Islet precursor cell (in vitro differentiated cells): Measurements from ENCODE around the gene MBOAT2.

ENCODE experiments used
- DNase-seq: peaks from one replicate; pipeline ENCODE4 v3.0.0-alpha.2; 2018

Gene MBOAT2

DNA sequence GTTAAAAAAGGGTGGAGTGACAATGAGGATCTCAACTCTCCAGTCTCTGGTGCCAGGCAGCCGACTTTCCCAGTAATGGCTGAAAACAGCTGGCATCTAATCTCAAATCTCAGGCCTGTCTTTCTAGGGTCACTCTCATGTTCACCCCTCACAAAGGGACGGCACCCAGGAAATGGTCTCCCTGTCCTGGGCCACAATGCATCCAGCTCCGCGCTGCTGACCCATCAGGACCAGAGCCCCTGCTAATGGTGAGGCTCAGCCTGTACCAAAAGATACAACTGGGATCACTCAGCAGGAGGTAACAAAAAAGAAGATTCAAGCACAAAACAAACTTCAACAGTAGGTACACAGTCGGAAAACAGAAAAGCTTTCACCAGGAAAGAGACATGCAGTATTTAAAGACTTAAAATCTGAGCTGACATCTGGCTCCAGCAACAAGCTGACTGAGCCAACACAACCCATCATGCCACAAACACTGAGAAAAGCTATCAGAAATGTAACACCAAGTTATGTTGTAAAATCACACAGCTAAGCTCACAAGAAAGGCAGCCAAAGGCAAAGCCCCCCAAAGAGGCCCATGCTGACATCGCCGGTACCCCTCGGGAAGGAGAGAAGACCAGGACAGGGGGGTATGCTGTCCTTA, 152.5 kb downstream of the MBOAT2 start:
- peak; percentile 22 for DNase-seq

DNA sequence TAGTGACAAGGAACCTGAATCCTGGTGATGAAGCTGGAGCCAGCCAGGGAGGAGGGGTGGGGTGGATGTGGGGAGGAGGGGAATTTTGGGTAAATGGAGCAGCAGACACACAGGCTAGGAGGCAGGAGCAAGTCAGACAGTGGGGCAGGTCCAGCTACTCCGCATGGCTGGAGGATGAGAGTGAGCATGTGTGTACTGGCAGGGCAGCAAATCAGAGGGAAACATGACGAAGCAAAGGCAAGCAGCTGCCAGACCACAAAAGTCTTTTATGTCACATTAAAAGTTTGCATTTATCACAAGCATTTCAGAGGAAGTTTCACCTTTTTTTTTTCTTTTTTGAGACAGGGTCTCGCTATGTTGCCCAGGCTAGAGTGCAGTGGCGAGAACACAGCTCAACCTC, 154.2 kb downstream of the MBOAT2 start:
- DNase-seq: no peak

DNA sequence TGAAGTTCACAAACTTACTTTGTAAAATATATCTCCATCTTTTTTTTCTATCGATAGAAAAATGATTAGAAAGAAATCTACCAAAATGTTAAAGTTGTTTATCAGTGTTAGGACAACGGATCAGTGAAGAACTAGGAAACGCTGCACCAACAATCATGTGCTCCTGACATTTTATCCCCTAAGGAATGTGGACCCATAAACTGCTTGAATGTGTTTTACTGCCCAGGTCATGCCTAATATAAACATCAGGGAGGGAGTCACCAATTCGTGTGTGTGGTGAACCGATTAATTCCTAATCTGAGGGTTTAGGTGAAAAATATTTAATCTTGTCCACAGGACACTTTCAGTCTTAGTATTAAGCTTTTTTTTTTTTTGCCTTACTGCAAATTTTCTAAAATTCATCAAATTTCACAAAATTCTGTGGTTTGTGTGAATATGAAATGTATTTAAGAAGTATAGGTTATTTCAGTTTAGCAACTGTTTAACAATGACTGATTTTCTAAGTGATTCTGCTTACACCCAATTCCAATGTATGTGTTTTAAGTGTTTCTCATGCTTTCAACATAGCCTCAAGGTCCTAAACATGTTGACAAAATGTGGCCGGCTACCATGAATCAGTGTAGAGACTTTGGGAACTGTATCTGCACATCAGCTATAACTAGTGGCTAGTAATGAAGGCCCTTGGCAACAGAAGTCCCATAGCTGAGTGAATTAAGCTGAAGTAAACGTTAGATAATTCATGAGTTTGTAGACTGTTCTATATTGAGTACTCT, 155.0 kb downstream of the MBOAT2 start:
- DNase-seq: no peak

DNA sequence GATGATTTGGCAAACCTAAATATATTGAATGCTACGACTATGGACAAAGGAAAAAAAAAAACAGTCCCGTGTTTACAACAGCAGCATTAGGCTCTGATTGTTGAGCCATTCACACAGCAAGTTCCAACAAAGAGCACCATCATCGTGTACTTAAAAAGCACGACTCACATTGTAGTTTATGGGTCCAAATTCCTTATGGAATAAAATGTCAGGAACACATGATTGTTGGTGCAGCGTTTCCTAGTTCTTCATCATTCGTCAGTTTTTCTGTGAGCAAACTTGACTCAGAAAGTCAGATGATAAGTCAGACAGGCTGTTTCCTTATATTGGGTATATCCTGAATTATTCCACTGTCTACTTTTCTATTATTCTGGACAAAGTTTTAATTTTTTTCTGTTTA, 156.1 kb downstream of the MBOAT2 start:
- DNase-seq: no peak

DNA sequence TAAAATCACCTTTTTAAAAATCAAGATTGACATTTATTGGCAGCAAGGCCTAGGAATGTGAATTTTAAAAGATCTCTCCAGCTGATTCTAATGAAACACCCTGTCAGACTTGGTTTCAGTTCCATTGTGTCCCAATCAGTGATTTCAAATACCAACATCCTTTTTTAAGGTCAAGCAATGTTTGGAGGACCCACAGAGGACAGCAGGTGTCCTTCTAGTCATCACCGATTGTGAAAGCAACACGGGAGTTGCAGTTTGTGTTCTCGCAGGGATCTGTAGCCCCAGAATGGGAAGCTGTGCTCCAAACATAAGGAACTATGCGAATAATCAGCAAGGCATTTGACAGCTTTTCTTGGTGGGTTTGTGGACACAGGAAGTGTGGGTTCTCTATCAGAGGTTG, 161.6 kb downstream of the MBOAT2 start:
- no peak for DNase-seq

DNA sequence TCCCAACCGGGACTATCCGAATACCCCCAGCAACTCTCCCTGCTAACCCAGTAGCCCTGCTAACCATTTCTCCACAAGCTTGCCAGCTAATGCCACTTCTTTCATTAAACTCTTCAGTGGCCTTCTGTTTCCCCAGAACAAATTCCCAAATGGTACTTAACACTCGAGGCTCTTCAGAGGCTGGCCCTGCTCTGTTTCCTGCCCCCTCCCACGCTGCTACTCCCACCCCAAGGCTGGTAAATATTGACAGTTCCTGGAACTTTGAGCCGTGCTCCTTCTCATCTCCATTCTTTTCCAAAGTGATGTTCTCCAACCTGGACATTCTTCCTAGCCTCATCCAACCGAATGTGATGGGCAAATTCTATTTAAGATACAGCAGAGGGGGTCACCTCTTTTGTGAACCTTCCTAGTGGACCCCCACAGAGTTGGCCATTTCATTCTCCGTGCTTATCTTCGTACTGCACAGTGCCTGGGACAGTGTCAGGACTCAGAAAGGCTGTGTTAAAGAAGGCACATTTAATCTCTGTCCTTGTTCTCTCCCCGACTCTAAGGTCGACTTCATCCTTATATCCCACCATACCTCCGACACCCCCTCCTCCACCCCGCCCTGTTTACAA, 162.9 kb downstream of the MBOAT2 start:
- DNase-seq: no peak

DNA sequence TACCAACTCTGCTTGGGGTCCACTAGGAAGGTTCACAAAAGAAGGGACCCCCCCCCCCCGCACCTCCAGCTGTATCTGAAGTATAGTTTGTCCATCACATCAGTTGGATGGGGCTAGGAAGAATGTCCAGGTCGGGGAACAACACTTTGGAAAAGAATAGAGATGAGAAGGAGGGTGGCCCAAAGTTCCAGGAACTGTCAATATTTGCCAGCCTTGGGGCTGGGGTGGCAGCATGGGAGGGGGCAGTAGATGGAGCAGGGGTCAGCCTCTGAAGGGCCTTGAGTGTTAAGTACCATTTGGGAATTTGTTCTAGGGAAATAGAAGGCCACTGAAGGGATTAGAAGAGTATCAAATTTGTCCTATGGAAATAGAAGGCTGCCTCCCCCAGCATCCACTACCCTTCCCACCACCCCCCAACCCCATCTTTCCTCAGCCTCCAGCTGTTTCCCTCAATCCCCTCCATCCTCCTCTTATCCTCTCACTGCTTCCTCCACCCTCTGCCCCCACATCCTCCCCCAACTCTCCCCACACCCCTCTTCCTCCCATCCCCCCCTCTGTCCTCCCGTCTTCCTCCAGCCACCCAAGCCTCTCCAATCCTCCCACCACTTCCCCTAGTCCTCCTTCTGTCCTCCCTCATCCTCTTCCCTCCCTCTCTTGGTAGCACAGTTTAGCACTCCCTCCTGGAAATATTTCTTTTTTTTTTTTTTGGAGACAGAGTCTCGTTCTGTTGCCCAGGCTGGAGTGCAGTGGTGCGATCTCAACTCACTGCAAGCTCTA, 164.1 kb downstream of the MBOAT2 start:
- no peak for DNase-seq

DNA sequence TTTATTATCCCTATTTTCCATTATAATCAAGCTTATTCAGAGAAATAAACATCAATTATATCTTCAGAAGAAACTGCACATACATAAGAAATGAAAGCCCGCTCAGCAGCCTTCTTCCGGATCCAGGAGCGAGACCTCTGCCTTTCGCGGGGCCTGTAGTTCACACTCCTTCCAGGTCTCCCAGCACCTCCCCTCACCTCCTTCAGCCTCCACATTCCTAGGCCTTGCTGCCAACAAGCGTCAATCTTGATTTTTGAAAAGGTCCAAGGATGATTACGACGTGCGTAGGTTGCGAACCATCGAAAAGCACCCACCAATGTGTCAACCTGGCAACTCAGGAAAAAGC, 165.7 kb downstream of the MBOAT2 start:
- no peak for DNase-seq

DNA sequence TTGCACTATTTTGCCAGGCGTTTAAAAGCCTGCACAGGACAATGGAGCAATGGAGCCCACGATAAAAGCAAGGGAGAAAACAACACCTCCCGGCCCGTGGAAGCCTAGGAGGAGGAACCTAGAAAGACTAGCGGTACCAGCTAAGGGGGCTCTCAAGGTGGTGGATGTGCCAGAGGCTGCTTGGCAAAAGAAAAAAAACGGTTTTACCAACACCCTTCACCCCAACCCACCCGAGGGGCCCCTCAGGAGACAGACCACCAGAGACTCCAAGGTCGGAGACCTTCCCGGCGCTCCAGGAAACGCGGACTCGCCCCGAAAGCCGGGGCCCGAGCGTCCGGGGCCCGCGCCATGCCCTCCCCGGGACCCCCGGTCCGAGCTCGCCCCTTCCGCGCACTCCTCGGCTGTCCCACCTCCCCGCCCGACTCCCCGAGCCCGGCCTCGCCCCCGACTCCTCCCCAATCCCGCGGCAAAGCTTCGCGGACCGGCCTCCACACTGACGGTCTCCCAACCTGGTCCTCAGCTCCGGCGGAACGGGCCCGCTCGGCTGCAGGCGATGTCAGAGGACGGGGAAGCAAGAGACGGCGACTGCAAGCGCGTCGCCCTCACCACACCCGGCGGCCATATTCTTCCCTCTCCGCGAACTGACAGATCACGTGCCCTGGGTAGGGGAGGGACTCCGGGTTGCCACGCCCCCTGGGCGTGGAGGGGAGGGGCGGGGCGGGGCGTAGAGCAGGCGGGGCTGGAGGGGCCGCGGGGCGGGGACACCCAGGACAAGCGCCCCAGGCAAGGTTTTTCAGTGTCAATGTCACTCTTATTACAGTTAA, 166.3 kb downstream of the MBOAT2 start, which contains the start of gene KIDINS220:
Gene KIDINS220 (minus strand): TSS at position 643 of the 824 bp plus-strand sequence. CDS start 10,520 bp downstream, outside the sequence.
- DNase-seq: peak; percentile 93

DNA sequence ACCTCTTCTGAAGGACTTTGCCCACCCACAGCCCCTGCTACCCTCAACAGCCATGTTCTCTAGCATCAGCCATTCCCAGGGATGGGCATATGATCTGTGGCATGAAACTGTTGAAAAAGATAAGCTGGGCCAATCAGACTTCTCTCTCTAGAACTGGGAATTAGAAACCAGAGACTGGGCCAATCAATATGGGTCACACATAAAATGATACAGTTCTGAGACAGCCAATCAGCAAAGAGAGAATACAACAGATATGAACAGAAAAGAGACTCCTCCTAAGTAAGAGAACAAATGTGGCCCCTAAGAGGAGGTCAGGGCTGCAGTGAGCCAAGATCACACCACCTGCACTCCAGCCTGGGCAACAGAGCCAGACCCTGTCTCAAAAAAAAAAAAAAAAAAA, 168.2 kb downstream of the MBOAT2 start:
- no peak for DNase-seq

DNA sequence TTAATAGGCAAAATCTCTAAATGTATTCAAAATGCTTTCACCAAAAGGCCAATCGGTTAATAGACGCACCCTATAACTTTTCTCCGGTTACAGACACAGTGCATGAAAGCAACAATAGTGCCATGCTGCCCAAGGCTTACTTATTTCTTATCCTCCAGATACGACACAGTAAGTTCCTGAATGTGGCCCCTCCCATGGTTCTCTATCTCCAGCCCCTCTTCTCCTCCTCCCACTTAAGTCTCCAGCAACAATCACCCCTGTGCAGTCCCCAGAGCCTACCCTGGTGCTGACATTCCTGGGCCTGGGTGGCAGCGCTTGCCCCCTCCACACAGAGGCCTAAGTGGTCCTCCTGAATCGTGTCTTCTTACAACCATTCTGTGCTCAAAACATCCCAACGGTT, 169.6 kb downstream of the MBOAT2 start:
- no peak for DNase-seq

DNA sequence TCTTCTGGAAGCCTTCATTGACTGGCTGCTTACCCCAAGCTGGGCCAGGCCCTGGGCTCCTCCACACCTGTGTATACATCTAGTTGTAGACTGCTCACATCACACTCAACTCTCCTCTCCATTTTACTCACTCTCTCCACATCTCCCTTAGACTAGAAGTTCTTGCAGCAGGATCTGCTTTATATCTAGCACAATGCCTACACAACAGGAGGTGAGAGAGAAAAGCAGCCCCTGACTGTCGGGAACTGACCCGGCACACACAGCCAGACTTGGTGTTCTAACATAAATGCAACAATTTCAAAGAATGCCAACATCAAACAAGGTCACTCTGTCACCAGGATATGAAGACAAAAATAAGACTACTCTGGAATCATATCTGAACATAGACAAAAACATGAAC, 172.0 kb downstream of the MBOAT2 start:
- DNase-seq: no peak

DNA sequence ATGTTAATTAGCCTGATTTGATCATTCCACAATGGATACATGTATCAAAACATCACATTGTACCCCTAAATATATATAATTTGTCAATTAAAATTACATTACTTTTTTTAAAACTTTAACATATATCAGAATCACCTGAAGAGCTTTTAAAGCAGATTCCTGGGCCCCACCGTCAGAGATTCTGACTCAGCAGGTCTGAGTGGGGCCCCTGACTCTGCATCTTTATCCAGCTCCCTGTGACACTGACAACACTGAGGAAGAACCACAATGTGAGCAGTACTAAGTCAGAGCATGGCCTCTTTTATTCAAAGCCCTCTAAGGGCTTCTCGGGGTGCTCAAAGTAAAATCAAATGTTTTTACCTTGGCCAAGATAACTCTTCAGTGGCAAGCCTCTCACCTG, 175.8 kb downstream of the MBOAT2 start:
- DNase-seq: no peak

DNA sequence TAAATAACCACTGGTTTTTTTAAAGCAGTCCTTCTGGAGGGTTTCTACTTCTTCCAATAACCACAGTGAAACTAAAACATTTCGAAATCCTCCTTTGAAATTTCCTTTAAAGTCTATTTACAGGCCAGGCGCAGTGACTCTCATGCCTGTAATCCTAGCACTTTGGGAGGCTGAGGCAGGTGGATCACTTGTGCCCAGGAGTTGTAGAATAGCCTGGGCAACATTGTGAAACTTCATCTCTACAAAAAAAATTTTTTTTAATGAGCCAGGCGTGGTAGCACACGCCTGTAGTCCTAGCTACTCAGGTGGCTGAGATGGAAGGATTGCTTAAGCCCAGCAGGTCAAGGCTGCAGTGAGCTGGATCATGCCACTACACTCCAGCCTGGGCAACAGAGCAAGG, 181.3 kb downstream of the MBOAT2 start:
- DNase-seq: no peak

DNA sequence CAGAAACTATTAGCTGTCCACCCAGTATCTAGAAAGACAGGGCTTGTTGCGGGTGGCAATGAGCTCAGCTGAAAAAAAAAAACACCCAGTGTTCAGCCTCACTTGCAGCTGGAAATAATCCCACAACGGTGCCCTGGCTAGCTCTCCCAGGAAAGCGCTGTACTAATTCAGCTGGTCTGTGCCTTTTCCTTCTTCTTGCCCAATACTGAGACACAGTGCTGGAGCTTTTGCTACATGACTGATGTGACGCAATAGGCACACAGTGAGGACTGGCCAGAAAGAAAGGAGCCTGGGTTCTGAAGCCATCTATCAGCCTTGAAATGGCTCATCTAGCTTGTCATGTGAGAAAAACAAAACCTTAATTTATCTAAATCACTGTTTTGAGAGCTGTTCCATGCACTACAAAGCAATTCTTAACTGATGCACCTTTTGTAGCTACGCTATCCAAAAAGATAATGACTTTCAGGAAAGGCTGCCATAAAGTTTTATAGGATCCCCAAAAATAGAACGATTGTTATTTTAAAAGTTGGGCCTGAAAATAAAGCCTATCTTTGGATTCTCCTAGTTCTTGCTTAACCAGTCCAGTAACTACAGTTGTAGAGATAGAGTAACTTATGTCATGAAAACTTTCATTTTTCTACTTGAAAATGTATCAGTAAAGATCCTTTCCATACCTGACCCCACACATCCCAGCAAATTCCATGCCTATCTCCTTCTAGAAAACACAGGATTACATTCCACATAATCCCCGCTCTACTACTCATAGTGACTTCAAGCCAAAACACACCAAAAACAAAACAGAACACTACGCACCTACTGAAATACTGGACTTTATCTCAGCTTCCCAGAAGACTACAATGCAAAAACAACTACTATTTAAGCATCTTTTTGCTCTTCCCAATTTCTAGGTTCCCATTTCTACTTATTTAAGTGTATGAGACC, 181.9 kb downstream of the MBOAT2 start:
- no peak for DNase-seq

DNA sequence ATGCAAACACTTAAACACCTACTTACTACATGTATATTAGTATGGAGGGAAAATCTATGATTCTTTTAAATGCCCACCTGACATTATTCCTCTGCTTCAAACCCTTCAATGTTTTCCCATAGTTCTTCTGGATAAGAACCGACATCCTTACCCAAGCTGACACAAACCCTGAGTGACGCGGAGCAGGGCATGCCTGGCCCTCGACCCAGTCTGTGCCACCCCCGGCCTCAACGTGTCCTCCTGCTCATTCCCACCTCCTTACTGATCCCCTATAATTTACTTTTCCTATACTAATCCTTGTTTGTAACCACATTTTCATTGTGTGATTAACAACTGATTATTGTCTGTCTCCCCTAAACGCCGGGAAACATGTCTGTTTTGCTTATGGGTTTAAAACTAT, 183.5 kb downstream of the MBOAT2 start:
- DNase-seq: no peak

DNA sequence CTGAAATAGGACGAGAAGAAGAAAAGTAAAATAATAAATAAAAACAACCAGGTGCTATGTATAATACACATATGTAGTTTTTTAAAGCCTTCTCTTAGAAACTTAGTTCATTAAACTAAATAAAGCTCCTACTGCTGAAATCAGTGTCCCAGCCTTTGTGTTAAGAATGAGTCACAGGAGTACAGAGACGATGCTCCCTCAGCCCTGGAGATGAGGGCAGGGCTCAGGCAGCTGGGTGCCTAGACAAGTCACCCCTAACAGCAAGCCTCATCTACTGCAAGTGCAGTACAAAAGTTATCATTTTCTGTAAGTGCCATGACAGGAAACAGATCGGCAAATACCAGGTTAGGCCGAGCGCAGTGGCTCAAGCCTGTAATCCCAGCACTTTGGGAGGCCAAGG, 184.3 kb downstream of the MBOAT2 start:
- DNase-seq: no peak

DNA sequence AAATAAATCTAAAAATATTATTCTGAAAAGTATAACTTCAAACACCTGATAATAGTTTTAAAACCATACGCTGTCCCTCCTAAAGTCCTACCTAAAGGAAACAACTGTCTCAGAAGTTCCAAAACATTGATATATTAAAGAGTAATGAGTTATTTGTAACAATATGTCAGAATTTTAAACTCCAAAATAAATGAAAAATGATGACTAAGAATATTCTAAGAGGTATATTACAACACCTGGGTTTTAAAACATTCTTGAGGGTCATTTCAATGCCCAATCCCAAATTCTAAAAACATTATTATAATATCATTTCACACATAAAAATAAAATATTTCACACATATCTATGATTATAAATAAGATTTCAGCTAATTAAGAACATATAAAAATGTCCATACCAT, 186.3 kb downstream of the MBOAT2 start:
- DNase-seq: no peak

DNA sequence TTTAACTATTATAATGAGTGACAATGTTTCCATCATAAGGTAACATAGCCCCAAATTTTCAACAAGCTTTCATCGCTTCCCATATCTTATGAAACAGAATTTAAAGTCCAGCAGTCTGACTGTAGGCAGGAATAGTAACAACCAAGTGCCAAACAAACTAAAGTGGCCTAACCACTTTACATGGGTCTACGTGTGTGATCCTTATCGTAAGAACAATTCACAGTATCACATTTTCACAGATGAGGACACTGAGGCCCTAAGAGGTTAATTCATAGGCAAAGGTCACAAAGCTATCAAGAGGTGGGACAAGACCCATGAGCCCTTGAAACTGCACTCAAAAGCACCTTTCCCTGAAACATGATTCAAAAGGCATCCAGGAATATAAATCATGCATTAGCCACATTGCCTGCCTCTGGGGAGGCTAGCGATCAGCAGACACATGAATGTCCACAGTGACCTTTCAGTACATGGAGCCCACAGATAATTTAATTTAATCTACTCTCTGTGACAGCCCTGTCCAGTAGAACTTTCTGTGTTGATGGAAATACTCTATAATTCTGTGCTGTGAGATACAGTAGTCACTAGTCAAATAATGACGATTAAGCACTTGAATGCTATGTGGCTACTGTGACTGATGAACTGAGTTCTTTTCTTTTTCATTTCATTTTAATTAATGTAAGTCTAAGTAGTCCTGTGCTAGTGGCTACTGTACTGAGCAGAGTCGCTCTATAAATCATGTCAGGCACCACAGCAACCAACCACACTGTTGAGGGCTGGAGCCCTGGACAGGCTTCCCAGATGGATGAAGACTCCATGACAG, 196.4 kb downstream of the MBOAT2 start:
- DNase-seq: no peak
